ENCODE results near the gene IMPDH1.

GRCh38 chr7:128408709-128409595, 830 bp downstream of the IMPDH1 start:
- TF ChIP-seq CTCF (IDR thresholded peaks at IDR 0.05; ENCODE audit: low read length): no peak
- TF ChIP-seq EZH2 (IDR thresholded peaks at IDR 0.05; ENCODE audit: borderline replicate concordance, low read length): no peak

All from OCI-LY1 (cell line).